CD14-positive monocyte (primary cell): ENCODE results near the gene PCSK4. TPM values are rescaled to one million over a fixed set of nuclear protein-coding genes. Genes with fewer than 3 reads are reported as not detected.

Experiments
- DNase-seq, 3 donors: peaks; one replicate each; pipeline ENCODE4 v3.0.0-alpha.2; 2011 to 2022
- H2AFZ ChIP-seq: 2 replicates; pipeline ENCODE4 v1.6.0; 2012; ENCODE audit warnings: mild to moderate bottlenecking, low read depth, low read length, inconsistent platforms; ENCODE audit not compliant: insufficient read depth, poor library complexity, severe bottlenecking
- H3K27ac ChIP-seq, 2 donors: 1 replicate in 1 of 2; 2 replicates in 1 of 2; pipeline ENCODE4 v1.5.1; 2012 to 2013; ENCODE audit warnings: low read length in 2 of 2, control low read depth in 1 of 2, inconsistent platforms in 1 of 2, low read depth in 1 of 2, mild to moderate bottlenecking in 1 of 2
- H3K27me3 ChIP-seq, 2 donors: one replicate each; pipeline versions ENCODE4 v1.6.0 to v1.6.1; 2011 to 2013; ENCODE audit warnings: low read length in 2 of 2; ENCODE audit not compliant: control insufficient read depth in 2 of 2, insufficient read depth in 2 of 2
- H3K36me3 ChIP-seq, 2 donors: replicated peaks in 1 of 2; 1 replicate in 1 of 2; 2 replicates in 1 of 2; pipeline versions ENCODE4 v1.5.1 to v1.6.1; 2012 to 2013; ENCODE audit warnings: low read length in 2 of 2, control low read depth in 1 of 2, inconsistent platforms in 1 of 2, mild to moderate bottlenecking in 1 of 2; ENCODE audit not compliant: insufficient read depth in 2 of 2, control insufficient read depth in 1 of 2
- H3K4me1 ChIP-seq, 2 donors: 1 replicate in 1 of 2; 2 replicates in 1 of 2; pipeline versions ENCODE4 v1.5.1 to v1.6.1; 2012 to 2013; ENCODE audit warnings: low read length in 2 of 2, control low read depth in 1 of 2, inconsistent platforms in 1 of 2, mild to moderate bottlenecking in 1 of 2, moderate library complexity in 1 of 2; ENCODE audit not compliant: insufficient read depth in 2 of 2, control insufficient read depth in 1 of 2
- H3K4me2 ChIP-seq: replicated peaks from 2 replicates; pipeline ENCODE3; 2012; ENCODE audit warnings: low read length, moderate library complexity, mild to moderate bottlenecking; ENCODE audit not compliant: poor library complexity, severe bottlenecking; ENCODE audit errors: extremely low read depth
- H3K4me3 ChIP-seq, 3 experiments: fragments of 200-600 bp in 1 of 3; sonication (generic) in 1 of 3; replicated peaks in 1 of 3; 1 replicate in 2 of 3; 2 replicates in 1 of 3; pipeline ENCODE4 v1.5.1; 2011 to 2013; ENCODE audit warnings: low read length in 3 of 3, mild to moderate bottlenecking in 3 of 3, control low read depth in 2 of 3, low read depth in 2 of 3, inconsistent platforms in 1 of 3, moderate library complexity in 1 of 3
- H3K79me2 ChIP-seq: 2 replicates; pipeline ENCODE4 v1.6.0; 2012; ENCODE audit warnings: mild to moderate bottlenecking, control low read depth, inconsistent platforms, low read length, moderate library complexity; ENCODE audit not compliant: insufficient read depth
- H3K9ac ChIP-seq: 2 replicates; pipeline ENCODE4 v1.6.0; 2017; ENCODE audit warnings: low read length, mild to moderate bottlenecking; ENCODE audit not compliant: insufficient read depth, poor library complexity, severe bottlenecking
- H3K9me3 ChIP-seq, 2 donors: replicated peaks in 1 of 2; 1 replicate in 1 of 2; 2 replicates in 1 of 2; pipeline versions ENCODE4 v1.5.1 to v1.6.1; 2012 to 2013; ENCODE audit warnings: low read length in 2 of 2, control low read depth in 1 of 2; ENCODE audit not compliant: control insufficient read depth in 1 of 2, insufficient read depth in 1 of 2
- H4K20me1 ChIP-seq: 2 replicates; pipeline ENCODE4 v1.6.0; 2012; ENCODE audit warnings: mild to moderate bottlenecking, low read length, control low read depth, moderate library complexity; ENCODE audit not compliant: insufficient read depth
- H3K27ac Mint-ChIP-seq, 7 donors: one replicate each; pipeline ENCODE4 v1.8.0; 2020; ENCODE audit warnings: mild to moderate bottlenecking in 7 of 7, mixed read lengths in 7 of 7, moderate library complexity in 6 of 7, inconsistent platforms in 2 of 7
- H3K27me3 Mint-ChIP-seq, 3 donors: one replicate each; pipeline ENCODE4 v1.8.0; 2021 to 2022; ENCODE audit warnings: low read depth in 3 of 3, mild to moderate bottlenecking in 3 of 3, mixed read lengths in 3 of 3, moderate library complexity in 3 of 3, inconsistent platforms in 1 of 3
- H3K36me3 Mint-ChIP-seq, 2 donors: one replicate each; pipeline ENCODE4 v1.8.0; 2020; ENCODE audit warnings: mixed read lengths in 2 of 2, inconsistent platforms in 1 of 2, mild to moderate bottlenecking in 1 of 2
- H3K4me1 Mint-ChIP-seq: one replicate; pipeline ENCODE4 v1.8.0; 2020; ENCODE audit warnings: mild to moderate bottlenecking, mixed read lengths
- H3K4me3 Mint-ChIP-seq, 2 donors: one replicate each; pipeline ENCODE4 v1.8.0; 2020; ENCODE audit warnings: mild to moderate bottlenecking in 2 of 2, mixed read lengths in 2 of 2, moderate library complexity in 1 of 2
- H3K9me3 Mint-ChIP-seq, 7 donors: one replicate each; pipeline ENCODE4 v1.8.0; 2020 to 2022; ENCODE audit warnings: mixed read lengths in 7 of 7, mild to moderate bottlenecking in 6 of 7, moderate library complexity in 6 of 7, inconsistent platforms in 2 of 7
- WGBS: methylation state at CpG from one replicate; pipeline ENCODE4 v1.1.5; 2013; ENCODE audit warnings: missing lambda C conversion rate; ENCODE audit not compliant: insufficient coverage; 5-methylcytosine and 5-hydroxymethylcytosine counted together
- intact Hi-C, 2 donors: fragments of 100-400 bp; cut with micrococcal nuclease; formaldehyde crosslinking; loops; one replicate each; pipeline versions ENCODE4 v1.15.0 to v1.15.1; 2023
- polyA plus RNA-seq, 3 donors: library from polyadenylated mRNA; depleted of rRNA in 1 of 3; unstranded in 2 of 3; stranded (reverse) in 1 of 3; fragments of 300-500 nt in 2 of 3; fragments of >200 nt in 1 of 3; fragmentation: Illumina TruSeq in 2 of 3; gene quantifications; 1 replicate in 2 of 3; 2 replicates in 1 of 3; pipeline ENCODE4 v1.2.3, GENCODE V29; 2012 to 2021
- TF ChIP-seq, protein P1 (sequence below): fragments of 200-600 bp; IDR thresholded peaks from one replicate; pipeline ENCODE4 v1.8.0; 2022; ENCODE audit warnings: antibody characterized with exemption, mild to moderate bottlenecking

The PCSK4 gene
- polyA plus RNA-seq, 3 donors, result 0.34 to 1.0 TPM; not detected in 1

DNA sequence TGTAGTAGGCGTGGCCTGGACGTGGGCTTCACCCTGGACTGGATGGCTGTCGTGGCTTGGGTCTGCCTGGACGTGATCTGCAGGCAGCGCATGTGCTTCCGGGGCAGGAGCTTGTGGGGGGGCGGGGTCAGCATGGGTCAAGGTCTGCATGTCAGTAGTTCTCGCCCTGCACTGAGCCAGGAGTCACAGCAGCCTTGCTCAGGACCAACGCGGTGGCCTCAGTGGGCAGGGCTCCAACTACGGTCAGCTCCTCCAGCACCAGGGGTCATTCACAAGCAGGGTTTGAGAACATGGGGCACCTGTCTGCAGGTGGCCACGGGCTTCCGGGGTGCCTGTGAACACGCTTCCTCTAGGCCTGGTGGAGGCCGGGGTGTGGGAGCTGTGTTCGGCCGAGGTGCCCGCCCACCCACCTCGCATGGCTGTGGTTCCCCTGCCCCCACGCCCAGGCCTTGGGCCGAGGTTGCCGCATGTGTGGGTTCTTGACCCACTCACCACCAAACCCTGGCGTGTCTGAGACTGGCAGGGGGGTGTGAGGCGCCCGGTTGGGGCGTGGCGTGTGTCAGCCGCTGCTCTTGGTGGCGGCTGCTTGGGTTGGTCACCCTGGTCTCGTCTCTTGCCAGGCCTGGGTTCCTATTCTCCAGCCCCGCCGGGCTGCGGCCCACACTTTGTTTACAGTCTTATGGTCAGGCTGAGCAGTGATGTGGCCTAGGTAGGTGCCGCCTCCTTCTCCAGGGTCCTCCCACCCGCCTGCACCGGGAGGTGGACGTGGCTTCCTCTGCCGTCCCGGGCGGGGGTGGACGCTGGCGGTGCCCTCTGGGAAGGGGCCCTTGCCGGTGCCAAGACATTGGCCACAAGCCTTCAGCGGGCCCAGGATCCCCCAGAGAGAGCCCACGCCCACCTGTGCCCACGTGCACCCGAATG, 56.8 kb downstream of the PCSK4 start:
- Histone ChIP-seq H3K4me1 (peaks cover 4 to 6% of the 10 kb centered on the region in 2 donors), H3K27ac (no peak overlapping the region), H3K4me3 (no peak overlapping the region), H2AFZ (no peak overlapping the region), H3K79me2 (peaks cover 8% of the 10 kb centered on the region), H3K36me3 (peaks cover 51 to 68% of the 10 kb centered on the region in 2 donors), H3K4me2 (no peak overlapping the region), H3K27me3 (no peaks in the 10 kb centered on the region), H3K9me3 (no peaks in the 10 kb centered on the region), H4K20me1 (peaks cover 60% of the 10 kb centered on the region), H3K9ac (no peak overlapping the region)
- peaks cover 0 to 2% (median 0%) of the 10 kb centered on the region in 7 donors for H3K9me3 Mint-ChIP-seq
- TF ChIP-seq, protein P1, sequence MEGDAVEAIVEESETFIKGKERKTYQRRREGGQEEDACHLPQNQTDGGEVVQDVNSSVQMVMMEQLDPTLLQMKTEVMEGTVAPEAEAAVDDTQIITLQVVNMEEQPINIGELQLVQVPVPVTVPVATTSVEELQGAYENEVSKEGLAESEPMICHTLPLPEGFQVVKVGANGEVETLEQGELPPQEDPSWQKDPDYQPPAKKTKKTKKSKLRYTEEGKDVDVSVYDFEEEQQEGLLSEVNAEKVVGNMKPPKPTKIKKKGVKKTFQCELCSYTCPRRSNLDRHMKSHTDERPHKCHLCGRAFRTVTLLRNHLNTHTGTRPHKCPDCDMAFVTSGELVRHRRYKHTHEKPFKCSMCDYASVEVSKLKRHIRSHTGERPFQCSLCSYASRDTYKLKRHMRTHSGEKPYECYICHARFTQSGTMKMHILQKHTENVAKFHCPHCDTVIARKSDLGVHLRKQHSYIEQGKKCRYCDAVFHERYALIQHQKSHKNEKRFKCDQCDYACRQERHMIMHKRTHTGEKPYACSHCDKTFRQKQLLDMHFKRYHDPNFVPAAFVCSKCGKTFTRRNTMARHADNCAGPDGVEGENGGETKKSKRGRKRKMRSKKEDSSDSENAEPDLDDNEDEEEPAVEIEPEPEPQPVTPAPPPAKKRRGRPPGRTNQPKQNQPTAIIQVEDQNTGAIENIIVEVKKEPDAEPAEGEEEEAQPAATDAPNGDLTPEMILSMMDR, result no peak
- H3K27ac Mint-ChIP-seq, result peak overlapping the region in 1 of 7 donors; percentile 52
- H3K4me1 Mint-ChIP-seq, result peaks cover 10% of the 10 kb centered on the region
- no peak overlapping the region for H3K4me3 Mint-ChIP-seq
- intact Hi-C loops, result no loop called here
- no peak for DNase-seq
- 93% methylated on average over 45 of the region's 47 CpGs for WGBS
- H3K27me3 Mint-ChIP-seq, result peaks cover 0 to 4% (median 1%) of the 10 kb centered on the region in 3 donors
- H3K36me3 Mint-ChIP-seq, result peaks cover 26 to 56% of the 10 kb centered on the region in 2 donors

DNA sequence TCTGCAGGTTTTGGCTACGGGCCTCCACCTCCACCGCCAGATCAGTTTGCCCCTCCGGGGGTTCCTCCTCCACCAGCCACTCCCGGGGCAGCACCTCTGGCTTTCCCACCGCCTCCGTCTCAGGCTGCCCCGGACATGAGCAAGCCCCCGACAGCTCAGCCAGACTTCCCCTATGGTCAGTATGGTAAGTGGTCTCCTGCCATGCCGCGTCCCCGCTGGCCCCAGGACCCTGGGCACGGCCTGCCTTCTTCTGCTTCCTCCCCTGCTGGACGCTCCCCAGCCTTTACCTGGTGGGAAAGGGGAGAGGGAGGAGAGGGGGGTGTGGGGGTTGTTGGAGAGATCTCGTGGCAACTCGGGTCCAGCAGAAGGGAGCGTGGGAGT, 57.7 kb downstream of the PCSK4 start:
- no peak overlapping the region for H3K4me3 ChIP-seq
- Mint-ChIP-seq H3K4me3 (no peak overlapping the region), H3K4me1 (peaks cover 6% of the 10 kb centered on the region), H3K9me3 (no peaks in the 10 kb centered on the region), H3K27ac (peak overlapping the region in 2 of 7 donors; percentile 40 to 74), H3K27me3 (peaks cover 0 to 4% (median 0%) of the 10 kb centered on the region in 3 donors), H3K36me3 (peaks cover 31 to 65% of the 10 kb centered on the region in 2 donors)
- TF ChIP-seq, protein P1, result no peak
- no peaks in the 10 kb centered on the region for H3K27me3 ChIP-seq
- H3K4me2 ChIP-seq, result no peak overlapping the region
- 96% methylated on average over 11 of the region's 16 CpGs for WGBS
- no peak for DNase-seq
- no peak overlapping the region for H3K9ac ChIP-seq
- intact Hi-C loops, result no loop called here
- peaks cover 68% of the 10 kb centered on the region for H4K20me1 ChIP-seq
- no peak overlapping the region for H3K27ac ChIP-seq
- H3K9me3 ChIP-seq, result no peaks in the 10 kb centered on the region
- peaks cover 58 to 77% of the 10 kb centered on the region in 2 donors for H3K36me3 ChIP-seq
- no peaks in the 10 kb centered on the region for H3K4me1 ChIP-seq
- peaks cover 6% of the 10 kb centered on the region for H3K79me2 ChIP-seq
- no peak overlapping the region for H2AFZ ChIP-seq
